OCI-LY7 (cell line): ENCODE data around the gene RAB1A. TPM values are rescaled to one million over a fixed set of nuclear protein-coding genes. Genes with fewer than 3 reads are reported as not detected.

ENCODE experiments used
- BruUV-seq: library from RNA; stranded (reverse); fragments of 400-500 nt; replicated peaks from 2 replicates; lab custom pipeline; 2021; lab: Mats Ljungman, UMichigan
- CTCF ChIA-PET: fragments of 300-600 bp; sonication (Branson Sonifier 250); formaldehyde crosslinking; loops from one replicate; lab custom pipeline; 2022; ENCODE audit warnings: antibody characterized with exemption; ENCODE audit not compliant: unreplicated experiment; lab: Charles Lee
- POLR2A ChIA-PET: fragments of 300-600 bp; sonication (Branson Sonifier 250); formaldehyde crosslinking; loops from one replicate; lab custom pipeline; 2022; ENCODE audit warnings: antibody characterized with exemption; lab: Charles Lee
- DNase-seq: peaks from one replicate; pipeline ENCODE4 v3.0.0-alpha.2; 2015; ENCODE audit warnings: low spot score
- H2AFZ ChIP-seq: fragments of 200-600 bp; sonication (generic), shearing (Covaris generic); 2 replicates; pipeline ENCODE4 v1.6.1; 2014; ENCODE audit warnings: mild to moderate bottlenecking, antibody characterized with exemption, low read length, moderate library complexity
- H3K27ac ChIP-seq: fragments of 200-600 bp; sonication (generic); 2 replicates; pipeline ENCODE4 v1.5.1; 2014; ENCODE audit warnings: mixed run types, low read depth, mild to moderate bottlenecking, moderate library complexity, low read length, inconsistent platforms; ENCODE audit not compliant: poor library complexity, severe bottlenecking
- H3K36me3 ChIP-seq: fragments of 200-600 bp; sonication (generic); 2 replicates; pipeline ENCODE4 v1.6.1; 2014; ENCODE audit warnings: mild to moderate bottlenecking, antibody characterized with exemption, low read length, moderate library complexity, mixed read lengths; ENCODE audit not compliant: insufficient read depth
- H3K4me1 ChIP-seq: fragments of 200-600 bp; sonication (generic); 2 replicates; pipeline ENCODE4 v1.5.1; 2014; ENCODE audit warnings: mild to moderate bottlenecking, low read length; ENCODE audit not compliant: insufficient read depth, poor library complexity, severe bottlenecking
- H3K4me2 ChIP-seq: fragments of 200-600 bp; sonication (generic); 2 replicates; pipeline ENCODE4 v1.6.1; 2014; ENCODE audit warnings: mild to moderate bottlenecking, low read length
- H3K4me3 ChIP-seq: fragments of 200-600 bp; sonication (generic); 2 replicates; pipeline ENCODE4 v1.5.1; 2014; ENCODE audit warnings: mild to moderate bottlenecking, low read depth, low read length; ENCODE audit not compliant: poor library complexity, severe bottlenecking
- H3K79me2 ChIP-seq: fragments of 200-600 bp; sonication (generic); 2 replicates; pipeline ENCODE4 v1.6.1; 2016; ENCODE audit warnings: low read depth, mild to moderate bottlenecking, low read length, moderate library complexity, mixed read lengths; ENCODE audit not compliant: insufficient read depth
- H3K9me2 ChIP-seq: fragments of 200-600 bp; sonication (generic); 2 replicates; pipeline ENCODE4 v1.6.1; 2016; ENCODE audit warnings: mild to moderate bottlenecking, low read length, mixed read lengths; ENCODE audit not compliant: insufficient read depth
- H3K9me3 ChIP-seq: fragments of 200-600 bp; sonication (generic); 2 replicates; pipeline ENCODE4 v1.6.1; 2014; ENCODE audit warnings: mild to moderate bottlenecking, mixed run types, low read length, mixed read lengths
- H4K20me1 ChIP-seq: fragments of 200-600 bp; sonication (generic); 2 replicates; pipeline ENCODE4 v1.6.1; 2014; ENCODE audit warnings: mild to moderate bottlenecking, antibody characterized with exemption, low read length, moderate library complexity, mixed read lengths; ENCODE audit not compliant: insufficient read depth
- CTCF ChIP-seq: fragments of 200-600 bp; sonication (generic); conservative IDR thresholded peaks from 2 replicates; pipeline ENCODE4 v1.5.1; 2014; ENCODE audit warnings: mild to moderate bottlenecking, antibody characterized with exemption, low read length, moderate library complexity, mixed read lengths
- EZH2phosphoT487 ChIP-seq: fragments of 200-600 bp; sonication (generic); IDR thresholded peaks from 2 replicates; pipeline ENCODE4 v1.6.1; 2018; ENCODE audit warnings: low read depth, borderline replicate concordance, mild to moderate bottlenecking, mixed run types, antibody characterized with exemption, low read length, moderate library complexity, mixed read lengths
- intact Hi-C: fragments of 100-400 bp; cut with micrococcal nuclease; formaldehyde crosslinking; loops from one replicate; pipeline ENCODE4 v1.10.0; 2022; ENCODE audit not compliant: unreplicated experiment
- total RNA-seq, 2 experiments: library from RNA; depleted of rRNA in 1 of 2; stranded (reverse); fragments of >200 nt in 1 of 2; shearing (Covaris generic) in 1 of 2; gene quantifications; 2 replicates each; pipeline ENCODE4 v1.2.3, GENCODE V29; 2014 to 2022

Gene RAB1A
- total RNA-seq, 2 experiments from 2014 or later: 39.7 to 75.4 TPM

GRCh38 chr2:65161551-65162100 lies 31.7 kb upstream of the RAB1A start:
- no peak for DNase-seq
- Histone ChIP-seq H2AFZ (peak overlapping the region; percentile 97; the same call in 1 of the 2 replicates), H3K27ac (peak overlapping the region; percentile 32), H3K79me2 (no peaks in the 10 kb centered on the region), H3K4me1 (peaks cover 65% of the 10 kb centered on the region), H4K20me1 (no peaks in the 10 kb centered on the region), H3K9me3 (no peaks in the 10 kb centered on the region), H3K4me2 (peak overlapping the region; percentile 74), H3K4me3 (peak overlapping the region; percentile 6), H3K9me2 (no peaks in the 10 kb centered on the region), H3K36me3 (no peaks in the 10 kb centered on the region)
- intact Hi-C loops: loop anchor here (2.0 kb wide), 1 partner anchor 31 kb away; the partner anchor contains the start of gene RAB1A
- ChIA-PET CTCF (no interaction called here), POLR2A (interaction anchor here (0.8 to 3.6 kb wide), 8 partner anchors 13 to 106 kb away, joined by 3 to 16 read pairs (median 4); partner anchors contain the start of genes ACTR2 and CEP68)
- BruUV-seq: no TSS peak
- TF ChIP-seq EZH2phosphoT487 (no peak), CTCF (no peak)

GRCh38 chr2:65159906-65160305 lies 30.0 kb upstream of the RAB1A start:
- Histone ChIP-seq H3K27ac (peak overlapping the region; percentile 74), H3K4me3 (peak overlapping the region; percentile 3), H2AFZ (peak overlapping the region; percentile 88), H3K4me2 (peak overlapping the region; percentile 53), H3K4me1 (peaks cover 55% of the 10 kb centered on the region), H4K20me1 (no peaks in the 10 kb centered on the region), H3K9me2 (no peaks in the 10 kb centered on the region), H3K79me2 (no peaks in the 10 kb centered on the region), H3K36me3 (no peaks in the 10 kb centered on the region), H3K9me3 (no peaks in the 10 kb centered on the region)
- TF ChIP-seq CTCF (no peak), EZH2phosphoT487 (no peak)
- peak; percentile 66 for DNase-seq
- ChIA-PET CTCF (no interaction called here), POLR2A (interaction anchor here (0.5 to 0.9 kb wide), 5 partner anchors 9 to 139 kb away, joined by 3 to 6 read pairs (median 4); no protein-coding TSS in a partner anchor)
- no TSS peak for BruUV-seq
- intact Hi-C loops: loop anchor here (2.0 kb wide), 1 partner anchor 29 kb away; the partner anchor contains the start of gene RAB1A

- H4K20me1 ChIP-seq: no peaks in the 10 kb centered on the region
- intact Hi-C loops: no loop called here
- no peak overlapping the region for H3K4me3 ChIP-seq
- H3K79me2 ChIP-seq: no peaks in the 10 kb centered on the region
- peak overlapping the region; percentile 88; the same call in 1 of the 2 replicates for H2AFZ ChIP-seq
- no peak for DNase-seq
- H3K27ac ChIP-seq: peak overlapping the region; percentile 74
- H3K4me1 ChIP-seq: peaks cover 51% of the 10 kb centered on the region
- no peak for TF ChIP-seq CTCF
- no peak for TF ChIP-seq EZH2phosphoT487
- H3K9me3 ChIP-seq: no peaks in the 10 kb centered on the region
- H3K4me2 ChIP-seq: peak overlapping the region; percentile 53
- H3K9me2 ChIP-seq: no peaks in the 10 kb centered on the region
- ChIA-PET CTCF (no interaction called here), POLR2A (interaction anchor here (0.6 to 0.9 kb wide), 6 partner anchors 9 to 544 kb away, joined by 3 to 6 read pairs (median 3); partner anchors contain the start of gene RAB1A)
- no peaks in the 10 kb centered on the region for H3K36me3 ChIP-seq
- no TSS peak for BruUV-seq
Measured at GRCh38 chr2:65159261-65159660, 29.4 kb upstream of the RAB1A start.
